Skeletal muscle tissue (tissue), 5 donors: ENCODE data around the gene NHLH1. TPM values are rescaled to one million over a fixed set of nuclear protein-coding genes. Genes with fewer than 3 reads are reported as not detected.

Source experiments
- H3K27ac ChIP-seq: one replicate; pipeline ENCODE4 v1.7.0; 2013; ENCODE audit warnings: mild to moderate bottlenecking, low read depth, low read length, inconsistent platforms
- H3K27me3 ChIP-seq, 3 donors: one replicate each; pipeline ENCODE4 v1.7.0; 2013; ENCODE audit warnings: low read length in 3 of 3; ENCODE audit not compliant: control insufficient read depth in 3 of 3, insufficient read depth in 3 of 3
- H3K36me3 ChIP-seq, 3 donors: one replicate each; pipeline ENCODE4 v1.7.0; 2013; ENCODE audit warnings: low read length in 3 of 3; ENCODE audit not compliant: control insufficient read depth in 3 of 3, insufficient read depth in 3 of 3
- H3K4me1 ChIP-seq, 3 donors: one replicate each; pipeline ENCODE4 v1.7.0; 2013; ENCODE audit warnings: low read length in 3 of 3, mild to moderate bottlenecking in 3 of 3; ENCODE audit not compliant: control insufficient read depth in 3 of 3, insufficient read depth in 3 of 3
- H3K4me3 ChIP-seq, 3 donors: one replicate each; pipeline ENCODE4 v1.7.0; 2013; ENCODE audit warnings: low read length in 3 of 3
- H3K9ac ChIP-seq, 3 donors: one replicate each; pipeline ENCODE4 v1.7.0; 2013; ENCODE audit warnings: low read length in 3 of 3, mild to moderate bottlenecking in 3 of 3, moderate library complexity in 2 of 3, low read depth in 1 of 3
- H3K9me3 ChIP-seq, 3 donors: one replicate each; pipeline ENCODE4 v1.7.0; 2013; ENCODE audit warnings: low read length in 3 of 3; ENCODE audit not compliant: control insufficient read depth in 3 of 3
- small RNA-seq: library from RNA; depleted of rRNA; stranded (forward); fragments of <200 nt; gene quantifications from one replicate; pipeline ENCODE3, GENCODE V24; 2014
- total RNA-seq: library from RNA; depleted of rRNA; stranded (reverse); fragments of >200 nt; gene quantifications from one replicate; pipeline ENCODE4 v1.2.3, GENCODE V29; 2014
- donor health status: Osteomylitis.

Gene NHLH1
- total RNA-seq, 1 donor from 2014 or later, result not detected

GRCh38 chr1:160415696-160416290, 48.9 kb downstream of the NHLH1 start:
- Histone ChIP-seq H3K9me3 (no peaks in the 10 kb centered on the region), H3K4me1 (no peaks in the 10 kb centered on the region), H3K36me3 (no peaks in the 10 kb centered on the region), H3K27ac (no peak overlapping the region), H3K4me3 (no peak overlapping the region), H3K27me3 (no peaks in the 10 kb centered on the region), H3K9ac (no peak overlapping the region)

- no peaks in the 10 kb centered on the region for H3K4me1 ChIP-seq
- H3K36me3 ChIP-seq, result peaks cover 0 to 3% (median 0%) of the 10 kb centered on the region in 3 donors
- no peak overlapping the region for H3K9ac ChIP-seq
- H3K27ac ChIP-seq, result no peak overlapping the region
- H3K4me3 ChIP-seq, result no peak overlapping the region
- H3K9me3 ChIP-seq, result no peaks in the 10 kb centered on the region
- no peaks in the 10 kb centered on the region for H3K27me3 ChIP-seq
Observed at GRCh38 chr1:160416369-160416768, 49.5 kb downstream of the NHLH1 start.

GRCh38 chr1:160418483-160418882, 51.6 kb downstream of the NHLH1 start:
- H3K36me3 ChIP-seq, result peaks cover 0 to 3% (median 0%) of the 10 kb centered on the region in 3 donors
- H3K9me3 ChIP-seq, result no peaks in the 10 kb centered on the region
- H3K4me3 ChIP-seq, result no peak overlapping the region
- H3K9ac ChIP-seq, result no peak overlapping the region
- H3K4me1 ChIP-seq, result no peaks in the 10 kb centered on the region
- H3K27me3 ChIP-seq, result no peaks in the 10 kb centered on the region
- no peak overlapping the region for H3K27ac ChIP-seq

GRCh38 chr1:160419150-160419837, 52.4 kb downstream of the NHLH1 start:
- H3K9me3 ChIP-seq, result no peaks in the 10 kb centered on the region
- no peaks in the 10 kb centered on the region for H3K4me1 ChIP-seq
- peaks cover 0 to 3% (median 0%) of the 10 kb centered on the region in 3 donors for H3K36me3 ChIP-seq
- no peaks in the 10 kb centered on the region for H3K27me3 ChIP-seq
- no peak overlapping the region for H3K27ac ChIP-seq
- H3K4me3 ChIP-seq, result no peak overlapping the region
- no peak overlapping the region for H3K9ac ChIP-seq

- peaks cover 0 to 3% (median 3%) of the 10 kb centered on the region in 3 donors for H3K36me3 ChIP-seq
- no peak overlapping the region for H3K9ac ChIP-seq
- H3K4me3 ChIP-seq, result no peak overlapping the region
- no peaks in the 10 kb centered on the region for H3K9me3 ChIP-seq
- H3K27me3 ChIP-seq, result no peaks in the 10 kb centered on the region
- no peaks in the 10 kb centered on the region for H3K4me1 ChIP-seq
- no peak overlapping the region for H3K27ac ChIP-seq
Observed at GRCh38 chr1:160419838-160420169, 52.9 kb downstream of the NHLH1 start.

- no peak overlapping the region for H3K9ac ChIP-seq
- H3K27me3 ChIP-seq, result no peaks in the 10 kb centered on the region
- no peaks in the 10 kb centered on the region for H3K9me3 ChIP-seq
- H3K36me3 ChIP-seq, result peaks cover 0 to 3% (median 3%) of the 10 kb centered on the region in 3 donors
- H3K27ac ChIP-seq, result no peak overlapping the region
- no peaks in the 10 kb centered on the region for H3K4me1 ChIP-seq
- no peak overlapping the region for H3K4me3 ChIP-seq
Observed at GRCh38 chr1:160420881-160421842, 54.3 kb downstream of the NHLH1 start.

GRCh38 chr1:160421881-160422280, 55.0 kb downstream of the NHLH1 start:
- H3K36me3 ChIP-seq, result peaks cover 0 to 3% (median 3%) of the 10 kb centered on the region in 3 donors
- no peaks in the 10 kb centered on the region for H3K27me3 ChIP-seq
- no peaks in the 10 kb centered on the region for H3K9me3 ChIP-seq
- H3K27ac ChIP-seq, result no peak overlapping the region
- H3K9ac ChIP-seq, result no peak overlapping the region
- no peaks in the 10 kb centered on the region for H3K4me1 ChIP-seq
- no peak overlapping the region for H3K4me3 ChIP-seq

Small RNAs within 50 kb of the gene (small RNA-seq; reads per million reads assigned to genes)
- gene RF00019 (not detected), gene RNU4-42P (not detected)

Other genes with a start within 250 kb of the NHLH1 start
- gene ATP1A4, start 215.5 kb upstream of the NHLH1 start, total RNA-seq, result under 0.01 TPM
- gene CASQ1, start 176.5 kb upstream of the NHLH1 start, total RNA-seq, result 616 TPM
- gene PEA15, start 161.7 kb upstream of the NHLH1 start, total RNA-seq, result 26.1 TPM
- 63.2 TPM for gene DCAF8, start 104.5 kb upstream of the NHLH1 start, total RNA-seq
- gene PEX19, start 81.9 kb upstream of the NHLH1 start, total RNA-seq, result 30.3 TPM
- gene COPA, start 23.8 kb upstream of the NHLH1 start, total RNA-seq, result 211 TPM
- 53.8 TPM for gene NCSTN, start 23.7 kb upstream of the NHLH1 start, total RNA-seq
- 2.1 TPM for gene VANGL2, start 33.5 kb downstream of the NHLH1 start, total RNA-seq
- 0.52 TPM for gene SLAMF6, start 156.2 kb downstream of the NHLH1 start, total RNA-seq
- gene CD84, start 212.4 kb downstream of the NHLH1 start, total RNA-seq, result 3.1 TPM